T-helper 2 cell treated with Interferon-gamma antibody and Interleukin-4, amounts not matched to agents 5 μg/mL and 100 μg/mL, for 36 hours (primary cell): ENCODE data around the gene SUN5.

Experiments used
- DNase-seq: peaks from one replicate; pipeline ENCODE4 v3.0.0; 2021; ENCODE audit warnings: low spot score
- H3K27ac Mint-ChIP-seq: one replicate; pipeline ENCODE4 v1.8.0; 2021; ENCODE audit warnings: mild to moderate bottlenecking, mixed read lengths
- H3K27me3 Mint-ChIP-seq: one replicate; pipeline ENCODE4 v1.8.0; 2021; ENCODE audit warnings: low read depth, mixed read lengths
- H3K36me3 Mint-ChIP-seq: one replicate; pipeline ENCODE4 v1.8.0; 2021; ENCODE audit warnings: low read depth, mixed read lengths
- H3K4me1 Mint-ChIP-seq: one replicate; pipeline ENCODE4 v1.8.0; 2021; ENCODE audit warnings: low read depth, mixed read lengths
- H3K4me3 Mint-ChIP-seq: one replicate; pipeline ENCODE4 v1.8.0; 2022; ENCODE audit warnings: mild to moderate bottlenecking, moderate library complexity, mixed read lengths
- H3K9me3 Mint-ChIP-seq: one replicate; pipeline ENCODE4 v1.8.0; 2021; ENCODE audit warnings: mixed read lengths

The SUN5 gene

DNA sequence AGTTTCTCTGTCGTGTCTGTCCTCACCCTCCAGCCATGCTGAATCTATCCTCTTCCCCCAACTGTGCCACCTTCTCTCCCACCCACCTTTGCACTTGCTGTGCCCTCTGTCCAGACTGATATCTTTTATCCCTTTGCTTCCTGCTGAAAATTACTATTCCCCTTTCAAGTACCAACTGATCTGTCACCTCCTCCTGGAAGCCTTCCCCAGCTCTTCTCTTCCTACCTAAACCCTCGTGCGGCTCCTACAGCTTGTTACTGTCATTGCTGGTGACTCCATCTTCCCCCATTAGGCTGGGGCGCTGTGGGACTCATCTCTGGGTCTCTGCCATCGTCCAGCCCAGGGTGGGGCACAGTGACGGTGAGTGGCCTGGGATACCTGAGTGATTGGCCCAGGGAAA is 28.3 kb upstream of the SUN5 start:
- no peaks in the 10 kb centered on the region for H3K27me3 Mint-ChIP-seq
- no peak overlapping the region for H3K4me3 Mint-ChIP-seq
- no peaks in the 10 kb centered on the region for H3K36me3 Mint-ChIP-seq
- no peaks in the 10 kb centered on the region for H3K4me1 Mint-ChIP-seq
- no peaks in the 10 kb centered on the region for H3K9me3 Mint-ChIP-seq
- H3K27ac Mint-ChIP-seq, result no peak overlapping the region
- no peak for DNase-seq

DNA sequence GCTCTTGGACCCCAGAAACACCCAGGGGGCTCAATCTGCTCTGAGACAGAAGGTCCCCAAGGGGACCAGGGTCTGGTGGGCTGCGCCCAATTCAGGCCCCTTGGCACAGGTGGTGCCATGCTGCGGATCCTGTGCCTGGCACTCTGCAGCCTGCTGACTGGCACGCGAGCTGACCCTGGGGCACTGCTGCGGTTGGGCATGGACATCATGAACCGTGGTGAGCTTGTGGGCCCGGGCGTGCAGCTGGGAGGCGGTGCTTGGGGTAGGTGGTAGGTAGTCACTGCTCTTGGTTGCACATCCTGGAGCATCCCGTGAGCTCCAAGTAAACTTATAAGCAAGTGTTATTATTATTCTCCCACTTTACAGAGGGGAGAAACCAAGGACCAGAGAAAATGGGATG is 27.3 kb upstream of the SUN5 start, which contains the start of gene BPIFB6:
Gene BPIFB6, plus strand, starts transcription at position 118 of the 400 bp plus-strand sequence. Its CDS starts 0 bp downstream, at position 118.
- no peak for DNase-seq
- Mint-ChIP-seq H3K4me1 (no peaks in the 10 kb centered on the region), H3K36me3 (no peaks in the 10 kb centered on the region), H3K4me3 (no peak within 1 kb of the TSS), H3K9me3 (no peaks in the 10 kb centered on the region), H3K27me3 (no peaks in the 10 kb centered on the region), H3K27ac (no peak within 1 kb of the TSS)

- DNase-seq, result no peak
- H3K36me3 Mint-ChIP-seq, result no peaks in the 10 kb centered on the region
- H3K9me3 Mint-ChIP-seq, result no peaks in the 10 kb centered on the region
- no peak overlapping the region for H3K4me3 Mint-ChIP-seq
- H3K4me1 Mint-ChIP-seq, result no peaks in the 10 kb centered on the region
- no peak overlapping the region for H3K27ac Mint-ChIP-seq
- no peaks in the 10 kb centered on the region for H3K27me3 Mint-ChIP-seq
Observed at GRCh38 chr20:33030569-33030968, 26.3 kb upstream of the SUN5 start.

DNA sequence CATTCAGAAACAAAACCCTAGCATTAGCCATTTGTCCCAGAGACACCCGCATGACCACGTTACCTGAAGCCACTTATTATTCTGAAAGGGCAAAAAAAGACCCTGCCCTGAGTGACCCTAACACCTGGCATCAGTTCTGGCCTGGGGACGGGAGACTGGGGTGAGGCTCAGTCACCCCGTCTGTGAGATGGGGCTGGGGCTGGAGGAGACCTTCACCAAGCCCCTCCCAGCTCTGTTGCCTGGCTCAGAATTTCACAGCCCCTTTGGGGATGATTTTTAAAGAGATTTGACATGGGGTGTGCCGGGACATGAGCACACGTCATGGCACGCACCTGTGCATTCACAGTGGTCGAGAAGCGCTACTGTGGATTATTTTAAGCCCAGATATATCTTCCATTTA is 25.8 kb upstream of the SUN5 start:
- H3K9me3 Mint-ChIP-seq, result no peaks in the 10 kb centered on the region
- no peaks in the 10 kb centered on the region for H3K4me1 Mint-ChIP-seq
- H3K36me3 Mint-ChIP-seq, result no peaks in the 10 kb centered on the region
- no peak overlapping the region for H3K4me3 Mint-ChIP-seq
- no peak overlapping the region for H3K27ac Mint-ChIP-seq
- no peaks in the 10 kb centered on the region for H3K27me3 Mint-ChIP-seq
- DNase-seq, result no peak

DNA sequence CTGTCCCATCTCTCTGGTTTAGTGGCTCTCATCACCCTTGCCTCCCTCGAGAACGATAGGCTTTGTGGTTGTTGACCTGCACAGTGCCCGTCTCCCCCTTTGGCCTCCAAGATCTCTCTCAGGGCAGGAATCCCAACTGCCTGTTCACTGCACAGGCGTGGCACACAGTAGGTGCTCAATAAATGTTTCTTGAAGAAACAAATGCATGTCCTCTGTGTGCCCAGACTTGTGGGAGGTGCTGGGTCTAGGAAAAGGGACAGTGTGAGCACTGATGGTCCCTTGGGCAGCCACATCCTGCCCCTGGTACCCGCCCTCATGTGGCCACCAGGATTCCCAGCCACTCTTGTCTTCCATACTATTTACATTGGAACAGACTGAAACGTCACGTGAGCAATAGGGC is 24.6 kb upstream of the SUN5 start:
- H3K4me1 Mint-ChIP-seq, result no peaks in the 10 kb centered on the region
- no peaks in the 10 kb centered on the region for H3K27me3 Mint-ChIP-seq
- H3K36me3 Mint-ChIP-seq, result no peaks in the 10 kb centered on the region
- no peak overlapping the region for H3K4me3 Mint-ChIP-seq
- H3K9me3 Mint-ChIP-seq, result no peaks in the 10 kb centered on the region
- H3K27ac Mint-ChIP-seq, result no peak overlapping the region
- DNase-seq, result no peak

GRCh38 chr20:33027769-33028751 is 23.8 kb upstream of the SUN5 start:
- Mint-ChIP-seq H3K27me3 (no peaks in the 10 kb centered on the region), H3K4me1 (no peaks in the 10 kb centered on the region), H3K9me3 (no peaks in the 10 kb centered on the region), H3K36me3 (no peaks in the 10 kb centered on the region), H3K4me3 (no peak overlapping the region), H3K27ac (no peak overlapping the region)
- DNase-seq, result no peak

- no peak for DNase-seq
- Mint-ChIP-seq H3K4me1 (no peaks in the 10 kb centered on the region), H3K4me3 (no peak overlapping the region)
Observed at GRCh38 chr20:33026779-33027759, 22.8 kb upstream of the SUN5 start.

DNA sequence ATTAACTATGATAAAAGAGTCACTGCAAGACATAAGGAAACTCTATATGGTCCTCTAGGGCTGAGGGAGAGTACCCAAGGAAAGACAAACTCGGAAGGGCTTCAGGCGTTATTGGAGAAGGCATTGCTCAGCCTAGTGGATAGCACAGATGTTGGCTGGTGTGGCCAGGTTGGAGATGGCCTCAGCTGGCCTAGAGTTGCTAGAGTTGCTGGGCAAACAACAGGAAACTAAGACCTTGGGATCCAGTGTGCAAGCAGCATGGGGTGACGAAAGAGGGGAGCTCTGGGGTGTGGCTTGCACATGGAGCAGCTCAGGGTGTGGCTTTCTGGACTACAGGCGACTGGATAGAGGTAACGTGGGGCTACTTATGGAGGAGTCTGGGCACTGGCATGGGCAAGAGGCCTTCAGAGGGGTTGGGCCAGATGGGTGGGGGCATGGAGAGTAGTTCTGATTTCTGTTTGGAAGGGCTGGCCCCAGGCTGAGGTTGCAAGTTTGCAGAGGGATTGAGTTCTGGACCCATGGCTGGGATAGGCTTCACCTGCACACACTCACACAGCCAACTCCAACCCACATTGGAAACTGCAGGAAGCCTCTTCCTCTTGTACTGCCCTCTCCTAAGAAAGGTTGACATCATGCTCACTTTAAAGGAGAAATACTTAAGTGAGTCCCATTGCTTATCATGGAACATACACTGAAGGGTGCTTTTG is 22.0 kb upstream of the SUN5 start:
- Mint-ChIP-seq H3K4me1 (no peaks in the 10 kb centered on the region), H3K36me3 (no peaks in the 10 kb centered on the region), H3K9me3 (no peaks in the 10 kb centered on the region), H3K4me3 (no peak overlapping the region), H3K27ac (no peak overlapping the region), H3K27me3 (no peaks in the 10 kb centered on the region)
- no peak for DNase-seq

More at GRCh38 chr20:33026779-33027759, 22.8 kb upstream of the SUN5 start:
- no peaks in the 10 kb centered on the region for H3K27me3 Mint-ChIP-seq
- H3K9me3 Mint-ChIP-seq, result no peaks in the 10 kb centered on the region
- H3K27ac Mint-ChIP-seq, result no peak overlapping the region
- H3K36me3 Mint-ChIP-seq, result no peaks in the 10 kb centered on the region

- Mint-ChIP-seq H3K36me3 (no peaks in the 10 kb centered on the region), H3K4me1 (no peaks in the 10 kb centered on the region), H3K27me3 (no peaks in the 10 kb centered on the region), H3K4me3 (no peak overlapping the region), H3K27ac (no peak overlapping the region), H3K9me3 (no peaks in the 10 kb centered on the region)
- no peak for DNase-seq
Observed at GRCh38 chr20:33025318-33025876, 21.2 kb upstream of the SUN5 start.

DNA sequence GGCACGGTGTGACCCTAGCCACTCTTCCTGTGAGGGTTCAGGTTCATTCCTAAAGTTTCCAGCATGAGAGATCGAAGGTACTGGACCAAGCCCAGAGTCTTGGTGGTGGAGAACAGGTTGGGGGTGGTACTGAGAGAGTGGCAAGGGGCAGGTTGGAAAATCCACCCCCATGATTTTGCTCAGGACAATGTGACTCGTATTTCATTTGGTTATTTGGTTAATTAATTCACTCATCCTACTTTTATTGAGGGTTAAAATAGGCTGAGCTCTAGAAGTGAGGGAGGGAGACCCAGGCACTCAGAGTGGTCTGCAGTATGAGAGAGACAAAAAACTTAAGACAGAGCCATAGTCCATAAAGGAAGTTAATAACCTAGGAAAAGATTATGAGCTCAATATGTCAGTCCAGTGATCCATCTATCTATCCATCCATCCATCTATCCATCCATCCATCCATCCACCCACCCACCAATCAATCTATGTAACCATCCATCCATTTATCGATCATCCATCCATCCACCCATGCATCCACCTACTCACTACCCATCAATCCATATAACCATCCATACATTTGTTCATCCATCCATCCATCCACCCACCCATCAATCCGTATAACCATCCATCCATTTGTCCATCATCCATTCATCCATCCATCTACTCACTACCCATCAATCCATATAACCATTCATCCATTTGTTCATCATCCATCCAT is 20.5 kb upstream of the SUN5 start:
- H3K36me3 Mint-ChIP-seq, result no peaks in the 10 kb centered on the region
- H3K4me3 Mint-ChIP-seq, result no peak overlapping the region
- H3K27ac Mint-ChIP-seq, result no peak overlapping the region
- H3K4me1 Mint-ChIP-seq, result no peaks in the 10 kb centered on the region
- no peak for DNase-seq
- no peaks in the 10 kb centered on the region for H3K27me3 Mint-ChIP-seq
- H3K9me3 Mint-ChIP-seq, result no peaks in the 10 kb centered on the region

GRCh38 chr20:33024243-33024560 is 20.0 kb upstream of the SUN5 start:
- H3K27ac Mint-ChIP-seq, result no peak overlapping the region
- no peak overlapping the region for H3K4me3 Mint-ChIP-seq
- no peak for DNase-seq
- no peaks in the 10 kb centered on the region for H3K4me1 Mint-ChIP-seq
- H3K27me3 Mint-ChIP-seq, result no peaks in the 10 kb centered on the region
- H3K36me3 Mint-ChIP-seq, result no peaks in the 10 kb centered on the region
- no peaks in the 10 kb centered on the region for H3K9me3 Mint-ChIP-seq

- Mint-ChIP-seq H3K27ac (no peak overlapping the region), H3K27me3 (no peaks in the 10 kb centered on the region), H3K36me3 (no peaks in the 10 kb centered on the region), H3K4me3 (no peak overlapping the region), H3K4me1 (no peaks in the 10 kb centered on the region), H3K9me3 (no peaks in the 10 kb centered on the region)
- no peak for DNase-seq
Observed at GRCh38 chr20:33023439-33024242, 19.4 kb upstream of the SUN5 start.
